Spinal cord (tissue), 10 donors: Measurements from ENCODE around the gene CAV3. TPM values are rescaled to one million over a fixed set of nuclear protein-coding genes. Genes with fewer than 3 reads are reported as not detected.

Experiments
- DNase-seq, 6 donors: peaks; one replicate each; pipeline versions ENCODE4 v3.0.0 to v3.0.0-alpha.2; 2013 to 2015; ENCODE audit warnings: low spot score in 6 of 6, low read depth in 4 of 6
- H3K27ac ChIP-seq: one replicate; pipeline ENCODE4 v1.5.1; 2013; ENCODE audit warnings: low read depth, low read length, control low read depth
- H3K27me3 ChIP-seq: one replicate; pipeline ENCODE4 v1.6.1; 2013; ENCODE audit warnings: low read length; ENCODE audit not compliant: control insufficient read depth, insufficient read depth
- H3K36me3 ChIP-seq: one replicate; pipeline ENCODE4 v1.6.1; 2013; ENCODE audit warnings: low read length; ENCODE audit not compliant: control insufficient read depth, insufficient read depth
- H3K4me1 ChIP-seq: one replicate; pipeline ENCODE4 v1.6.1; 2013; ENCODE audit warnings: low read length; ENCODE audit not compliant: control insufficient read depth, insufficient read depth
- H3K4me3 ChIP-seq: one replicate; pipeline ENCODE4 v1.5.1; 2013; ENCODE audit warnings: low read depth, low read length, control low read depth
- H3K9me3 ChIP-seq: one replicate; pipeline ENCODE4 v1.6.1; 2013; ENCODE audit warnings: low read length; ENCODE audit not compliant: control insufficient read depth, insufficient read depth
- WGBS: methylation state at CpG from one replicate; pipeline ENCODE4 v1.1.5; 2013; ENCODE audit warnings: missing lambda C conversion rate; ENCODE audit not compliant: insufficient coverage; 5-methylcytosine and 5-hydroxymethylcytosine counted together
- polyA plus RNA-seq, 2 donors: library from polyadenylated mRNA; unstranded; fragments of 120-200 nt; gene quantifications; one replicate each; pipeline ENCODE4 v1.2.1, GENCODE V29; 2013; ENCODE audit not compliant: insufficient read length in 2 of 2
- total RNA-seq, 2 donors: library from RNA; depleted of rRNA in 1 of 2; stranded (reverse); fragments of 120-200 nt in 1 of 2; fragments of >200 nt in 1 of 2; gene quantifications; one replicate each; pipeline versions ENCODE4 v1.2.3 to v1.2.4, GENCODE V29; 2013 to 2014
- donor health status: healthy.

CAV3 gene
- total and polyA plus RNA-seq, 4 donors = 0.11 to 0.59 (median 0.30) TPM; not detected in 1

GRCh38 chr3:8734137-8734878 lies 706 bp downstream of the CAV3 start:
- Histone ChIP-seq H3K4me1 (no peaks in the 10 kb centered on the region), H3K27me3 (peaks cover 2% of the 10 kb centered on the region), H3K4me3 (no peak overlapping the region), H3K27ac (no peak overlapping the region), H3K9me3 (no peaks in the 10 kb centered on the region), H3K36me3 (no peaks in the 10 kb centered on the region)
- no peak for DNase-seq
- 83% methylated on average over 16 of the region's 19 CpGs for WGBS

GRCh38 chr3:8734908-8735307 lies 1.3 kb downstream of the CAV3 start:
- no peak for DNase-seq
- H3K4me1 ChIP-seq = no peaks in the 10 kb centered on the region
- no peaks in the 10 kb centered on the region for H3K36me3 ChIP-seq
- no CpG with 5 or more reads among the region's 1 CpG for WGBS
- no peak overlapping the region for H3K4me3 ChIP-seq
- peaks cover 2% of the 10 kb centered on the region for H3K27me3 ChIP-seq
- no peak overlapping the region for H3K27ac ChIP-seq
- no peaks in the 10 kb centered on the region for H3K9me3 ChIP-seq

GRCh38 chr3:8736436-8736835 lies 2.8 kb downstream of the CAV3 start:
- WGBS = 90% methylated on average over 8 of the region's 11 CpGs
- no peak overlapping the region for H3K27ac ChIP-seq
- peaks cover 3% of the 10 kb centered on the region for H3K4me1 ChIP-seq
- H3K4me3 ChIP-seq = no peak overlapping the region
- H3K27me3 ChIP-seq = peaks cover 2% of the 10 kb centered on the region
- H3K36me3 ChIP-seq = no peaks in the 10 kb centered on the region
- H3K9me3 ChIP-seq = no peaks in the 10 kb centered on the region
- no peak for DNase-seq

- Histone ChIP-seq H3K9me3 (no peaks in the 10 kb centered on the region), H3K36me3 (no peaks in the 10 kb centered on the region), H3K4me1 (peaks cover 10% of the 10 kb centered on the region), H3K27ac (no peak overlapping the region), H3K4me3 (no peak overlapping the region), H3K27me3 (peaks cover 2% of the 10 kb centered on the region)
- WGBS = 96% methylated on average over 4 of the region's 4 CpGs
- no peak for DNase-seq
These were observed 3.7 kb downstream of the CAV3 start for GRCh38 chr3:8737301-8737700.

- DNase-seq = no peak
- Histone ChIP-seq H3K4me1 (peaks cover 10% of the 10 kb centered on the region), H3K4me3 (no peak overlapping the region), H3K36me3 (no peaks in the 10 kb centered on the region), H3K27ac (no peak overlapping the region), H3K9me3 (no peaks in the 10 kb centered on the region), H3K27me3 (peaks cover 2% of the 10 kb centered on the region)
These were observed 4.2 kb downstream of the CAV3 start for GRCh38 chr3:8737823-8738222.

- no peak overlapping the region for H3K27ac ChIP-seq
- peaks cover 2% of the 10 kb centered on the region for H3K27me3 ChIP-seq
- H3K4me1 ChIP-seq = peaks cover 10% of the 10 kb centered on the region
- no peak overlapping the region for H3K4me3 ChIP-seq
- H3K9me3 ChIP-seq = no peaks in the 10 kb centered on the region
- DNase-seq = no peak
- no peaks in the 10 kb centered on the region for H3K36me3 ChIP-seq
- 91% methylated on average over 1 of the region's 3 CpGs for WGBS
These were observed 5.0 kb downstream of the CAV3 start for GRCh38 chr3:8738639-8739038.

GRCh38 chr3:8739757-8740504 lies 6.3 kb downstream of the CAV3 start:
- Histone ChIP-seq H3K27ac (no peak overlapping the region), H3K27me3 (peaks cover 2% of the 10 kb centered on the region), H3K9me3 (no peaks in the 10 kb centered on the region), H3K4me1 (peaks cover 10% of the 10 kb centered on the region), H3K4me3 (no peak overlapping the region), H3K36me3 (no peaks in the 10 kb centered on the region)
- WGBS = 85% methylated on average over 2 of the region's 5 CpGs
- DNase-seq = no peak

GRCh38 chr3:8741581-8742261 lies 8.1 kb downstream of the CAV3 start:
- Histone ChIP-seq H3K4me3 (no peak overlapping the region), H3K27ac (no peak overlapping the region), H3K27me3 (no peaks in the 10 kb centered on the region), H3K4me1 (peaks cover 13% of the 10 kb centered on the region), H3K9me3 (no peaks in the 10 kb centered on the region), H3K36me3 (no peaks in the 10 kb centered on the region)
- peak in 2 of 6 donors; percentile 29 to 46 for DNase-seq
- 10% methylated on average over 13 of the region's 13 CpGs for WGBS

GRCh38 chr3:8743021-8743601 lies 9.5 kb downstream of the CAV3 start:
- WGBS = 100% methylated on average over 2 of the region's 6 CpGs
- Histone ChIP-seq H3K36me3 (no peaks in the 10 kb centered on the region), H3K27me3 (no peaks in the 10 kb centered on the region), H3K4me1 (peaks cover 13% of the 10 kb centered on the region), H3K27ac (no peak overlapping the region), H3K9me3 (no peaks in the 10 kb centered on the region), H3K4me3 (no peak overlapping the region)
- DNase-seq = no peak
